Tongue (tissue), 3 donors: Measurements from ENCODE around the gene NAA16. TPM values are rescaled to one million over a fixed set of nuclear protein-coding genes. Genes with fewer than 3 reads are reported as not detected.
"Not testable (repeated sequence)": the region's sequence is repeated elsewhere in the genome, so short reads cannot be mapped to it uniquely, and the experiment has no call there.

Experiments used
- DNase-seq: peaks from one replicate; pipeline ENCODE4 v3.0.0-alpha.2; 2015
- small RNA-seq: library from RNA; depleted of rRNA; stranded (forward); fragments of <200 nt; gene quantifications from one replicate; pipeline ENCODE3, GENCODE V24; 2014; ENCODE audit warnings: low replicate concordance
- total RNA-seq: library from RNA; depleted of rRNA; stranded (reverse); fragments of >200 nt; gene quantifications from one replicate; pipeline ENCODE4 v1.2.3, GENCODE V29; 2014

Gene NAA16
- total RNA-seq, 1 donor from 2014 or later = 36.3 TPM

GRCh38 chr13:41411060-41411459 lies 100.0 kb downstream of the NAA16 start:
- no peak for DNase-seq

GRCh38 chr13:41411522-41411921 lies 100.5 kb downstream of the NAA16 start:
- DNase-seq = peak; percentile 56

- no peak for DNase-seq
These were observed 102.8 kb downstream of the NAA16 start for GRCh38 chr13:41413872-41414271.

GRCh38 chr13:41416276-41416675 lies 105.2 kb downstream of the NAA16 start:
- DNase-seq = no peak

GRCh38 chr13:41418027-41418426 lies 107.0 kb downstream of the NAA16 start:
- peak; percentile 13 for DNase-seq

- DNase-seq = no peak
These were observed 107.7 kb downstream of the NAA16 start for GRCh38 chr13:41418731-41419130.

- peak; percentile 17 for DNase-seq
These were observed 108.1 kb downstream of the NAA16 start for GRCh38 chr13:41419206-41419605.

- DNase-seq = no peak
These were observed 109.1 kb downstream of the NAA16 start for GRCh38 chr13:41420146-41420545.

GRCh38 chr13:41421330-41421729 lies 110.3 kb downstream of the NAA16 start:
- not testable (repeated sequence) for DNase-seq

GRCh38 chr13:41421983-41422382 lies 110.9 kb downstream of the NAA16 start:
- not testable (repeated sequence) for DNase-seq

- not testable (repeated sequence) for DNase-seq
These were observed 112.2 kb downstream of the NAA16 start for GRCh38 chr13:41423259-41423658.

- DNase-seq = not testable (repeated sequence)
These were observed 113.6 kb downstream of the NAA16 start for GRCh38 chr13:41424675-41425074.

GRCh38 chr13:41426047-41426446 lies 115.0 kb downstream of the NAA16 start:
- DNase-seq = no peak

Small RNA genes within 50 kb of the gene (small RNA-seq; reads per million reads assigned to genes)
- gene RNU6-57P = not detected

Other genes starting within 250 kb of the NAA16 start
- gene WBP4, start 249.8 kb upstream of the NAA16 start, total RNA-seq = 19.0 TPM
- gene KBTBD6, start 178.5 kb upstream of the NAA16 start, total RNA-seq = 22.2 TPM
- 21.5 TPM for gene KBTBD7, start 116.7 kb upstream of the NAA16 start, total RNA-seq
- gene MTRF1, start 47.7 kb upstream of the NAA16 start, total RNA-seq = 17.1 TPM
- 36.6 TPM for gene RGCC, start 146.3 kb downstream of the NAA16 start, total RNA-seq